DOHH2 (cell line): ENCODE results near the gene PYCARD.

ENCODE experiments used
- CTCF ChIP-seq: fragments of 200-600 bp; sonication (generic); IDR thresholded peaks from one replicate; pipeline ENCODE4 v1.5.1; 2014; ENCODE audit warnings: antibody characterized with exemption, mild to moderate bottlenecking, low read depth, low read length; ENCODE audit not compliant: poor library complexity, severe bottlenecking
- EZH2phosphoT487 ChIP-seq: fragments of 200-600 bp; sonication (generic); IDR thresholded peaks from 2 replicates; pipeline ENCODE4 v1.6.1; 2017; ENCODE audit warnings: borderline replicate concordance, mild to moderate bottlenecking, antibody characterized with exemption, low read length, moderate library complexity, mixed read lengths

GRCh38 chr16:31183432-31184428, 18.8 kb downstream of the PYCARD start:
- TF ChIP-seq CTCF (no peak), EZH2phosphoT487 (no peak)
